NCI-H187 treated with DMSO at 0.1 percent for 48 hours (cell line): ENCODE measurements around the gene BACE1-AS.

Source experiments
- DNase-seq: peaks from one replicate; lab custom pipeline; 2025; lab: John Stamatoyannopoulos, UW

BACE1-AS gene

DNA sequence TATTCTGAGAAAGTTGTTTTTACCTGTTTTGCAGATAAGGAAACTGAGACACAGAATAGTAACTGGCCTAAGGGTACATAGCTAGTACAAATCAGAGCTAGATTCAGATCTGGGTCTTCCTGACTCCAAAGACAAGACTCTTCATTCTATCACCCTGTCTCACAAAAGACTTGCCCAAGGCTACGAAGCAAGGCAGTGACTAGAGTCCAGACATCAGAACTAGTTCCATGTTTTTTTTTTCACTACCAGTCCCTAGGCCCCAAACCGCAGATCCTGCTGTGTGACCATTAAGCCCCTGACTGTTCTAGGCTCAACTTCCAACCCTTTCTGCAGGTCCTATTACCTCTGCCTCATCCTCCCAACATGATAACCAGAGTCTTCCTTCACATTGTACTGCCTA, 1.5 kb downstream of the BACE1-AS start:
- DNase-seq = no peak

- DNase-seq = no peak
These were observed 4.4 kb downstream of the BACE1-AS start for GRCh38 chr11:117295438-117296137.

GRCh38 chr11:117296881-117297280, 5.7 kb downstream of the BACE1-AS start:
- no peak for DNase-seq

DNA sequence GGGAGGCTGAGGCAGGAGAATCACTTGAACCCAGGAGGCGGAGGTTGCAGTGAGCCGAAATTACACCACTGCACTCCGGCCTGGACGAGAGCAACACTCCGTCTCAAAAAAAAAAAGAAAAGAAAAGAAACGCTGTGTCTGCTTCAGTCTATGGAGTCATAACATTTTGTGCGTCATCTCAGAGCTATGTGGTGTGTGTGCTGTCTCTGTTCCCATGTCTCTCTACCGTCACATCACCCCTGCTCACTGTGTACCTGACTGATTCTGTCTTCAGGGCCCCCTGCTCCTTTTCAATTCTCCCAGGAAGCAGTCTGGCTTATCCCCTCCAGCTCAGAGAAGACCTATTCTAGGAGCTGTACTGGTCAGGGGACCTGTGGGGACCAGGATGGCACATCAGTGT, 7.0 kb downstream of the BACE1-AS start:
- DNase-seq = no peak

GRCh38 chr11:117299351-117300282, 8.5 kb downstream of the BACE1-AS start:
- DNase-seq = no peak

DNA sequence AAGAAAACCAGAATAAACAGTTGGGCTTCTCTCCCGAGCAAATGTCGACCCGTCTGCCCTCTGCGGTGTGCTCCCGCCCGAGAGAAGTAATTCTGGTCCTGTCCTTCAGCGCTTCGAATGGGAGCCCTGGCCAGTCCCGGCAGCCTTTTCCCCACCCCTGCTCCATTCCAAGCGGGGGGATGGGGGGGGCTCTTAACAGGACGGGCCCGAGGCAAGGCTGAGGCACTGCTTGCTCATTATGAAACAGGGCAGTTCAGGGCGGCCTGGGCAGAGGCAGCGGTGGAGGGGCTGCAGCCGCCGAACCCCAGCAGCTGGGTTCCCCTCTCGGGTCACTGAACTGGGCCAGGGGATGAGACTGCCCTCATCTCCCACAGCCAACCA, 9.1 kb downstream of the BACE1-AS start:
- DNase-seq = no peak

DNA sequence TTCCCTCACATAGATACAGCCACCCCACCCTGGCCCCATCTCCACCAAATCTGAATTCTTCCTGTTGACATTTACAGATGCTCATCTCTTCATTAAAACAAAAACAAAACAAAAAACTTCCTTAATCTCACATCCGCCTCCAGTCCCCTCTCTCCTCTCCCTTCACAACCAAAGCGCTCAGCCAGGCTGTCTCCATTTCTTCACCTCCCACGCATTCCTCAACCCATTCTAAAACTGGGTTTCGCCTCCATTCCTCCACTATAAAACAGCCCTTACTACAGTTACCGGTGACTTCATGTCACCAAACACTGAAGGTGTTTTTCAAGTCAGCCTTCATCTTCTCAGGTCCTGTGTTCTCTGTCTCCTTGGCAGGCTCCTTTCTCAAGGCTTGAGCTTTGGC, 9.6 kb downstream of the BACE1-AS start:
- DNase-seq = no peak

- DNase-seq = no peak
These were observed 11.1 kb downstream of the BACE1-AS start for GRCh38 chr11:117302228-117302627.

- DNase-seq = no peak
These were observed 12.0 kb downstream of the BACE1-AS start for GRCh38 chr11:117303101-117303500.

GRCh38 chr11:117303646-117304315, 12.6 kb downstream of the BACE1-AS start:
- DNase-seq = no peak

DNA sequence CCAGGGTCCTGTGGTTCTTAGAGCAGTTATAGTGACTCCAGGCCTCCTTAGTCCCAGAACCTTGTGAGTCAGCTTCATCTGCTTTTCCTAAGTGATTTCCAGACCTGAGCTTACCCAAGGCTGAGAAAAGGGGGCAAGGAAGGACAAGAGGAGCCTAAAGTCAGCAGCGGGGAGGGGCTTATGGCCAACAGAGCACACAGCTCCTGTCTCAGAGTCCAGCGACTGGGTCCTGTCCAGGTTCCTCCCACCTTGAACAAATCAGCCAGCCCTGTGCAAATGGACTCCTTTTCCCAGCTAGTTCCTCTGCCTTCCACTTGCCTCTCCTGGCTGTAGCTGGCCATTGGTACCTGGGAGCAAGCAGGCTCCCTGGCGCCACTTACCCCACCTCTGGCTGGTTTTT, 14.0 kb downstream of the BACE1-AS start:
- DNase-seq = no peak

DNA sequence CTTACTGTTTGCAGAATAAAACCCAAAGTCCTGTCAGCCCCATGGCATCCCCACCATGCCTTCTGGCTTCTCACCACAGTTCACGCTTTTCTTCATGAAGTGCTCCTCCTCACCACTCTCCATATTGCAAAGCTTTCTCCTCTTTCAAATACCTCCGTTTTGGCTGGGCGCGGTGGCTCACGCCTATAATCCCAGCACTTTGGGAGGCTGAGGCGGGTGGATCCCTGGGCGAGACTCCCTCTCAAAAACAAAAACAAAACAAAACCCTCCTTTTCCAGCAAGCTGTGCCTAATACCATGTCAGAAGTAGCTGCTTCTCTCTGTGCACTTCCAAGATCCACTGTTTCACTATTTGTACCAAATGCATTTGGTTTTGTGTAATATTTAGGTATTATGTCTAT, 18.2 kb downstream of the BACE1-AS start:
- DNase-seq = no peak

- no peak for DNase-seq
These were observed 21.9 kb downstream of the BACE1-AS start for GRCh38 chr11:117313091-117313490.

DNA sequence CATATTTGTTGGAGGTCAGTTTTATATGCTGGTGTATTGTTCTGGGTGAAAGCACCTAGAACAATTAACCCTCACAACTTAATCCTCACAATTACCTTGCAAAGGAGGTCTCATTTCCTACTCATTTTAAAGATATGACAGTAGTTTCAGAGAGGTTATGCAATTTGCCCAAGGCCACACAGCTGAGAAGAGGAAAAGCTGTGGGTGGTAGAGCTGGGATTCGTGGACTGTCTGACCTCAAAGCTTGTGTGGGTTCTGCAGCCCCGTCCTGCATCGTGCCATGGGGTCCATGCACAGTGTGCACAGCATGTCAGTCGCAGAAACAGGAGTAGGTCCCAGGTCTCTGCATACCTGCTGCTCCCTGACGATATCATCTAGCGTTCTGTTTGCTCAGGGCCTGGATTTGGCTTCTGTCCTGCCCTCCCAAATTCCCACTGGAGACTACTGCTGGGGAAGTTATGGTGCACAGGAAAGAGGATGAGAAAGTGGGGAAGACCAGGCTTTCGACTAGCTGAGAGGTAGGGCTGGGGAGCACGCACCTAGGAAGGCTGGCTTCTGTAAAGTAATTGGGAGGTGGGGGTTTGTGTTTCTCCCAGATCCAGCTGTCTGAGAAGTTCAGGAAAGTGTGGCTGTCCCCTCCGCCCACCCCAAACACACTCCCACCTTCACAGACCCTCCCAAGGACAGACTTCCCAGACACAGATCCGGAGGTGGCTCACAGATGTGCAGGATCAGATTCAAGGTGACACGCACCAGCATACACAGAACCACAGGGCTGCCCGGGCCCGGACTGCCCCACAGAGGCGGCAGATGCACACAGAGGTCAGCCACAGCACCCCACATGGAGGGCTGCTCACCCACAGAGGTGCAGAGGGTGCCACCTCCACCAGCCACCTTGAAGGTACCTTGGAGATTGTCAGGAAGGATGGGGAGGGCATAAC, 23.0 kb downstream of the BACE1-AS start:
- DNase-seq = no peak

DNA sequence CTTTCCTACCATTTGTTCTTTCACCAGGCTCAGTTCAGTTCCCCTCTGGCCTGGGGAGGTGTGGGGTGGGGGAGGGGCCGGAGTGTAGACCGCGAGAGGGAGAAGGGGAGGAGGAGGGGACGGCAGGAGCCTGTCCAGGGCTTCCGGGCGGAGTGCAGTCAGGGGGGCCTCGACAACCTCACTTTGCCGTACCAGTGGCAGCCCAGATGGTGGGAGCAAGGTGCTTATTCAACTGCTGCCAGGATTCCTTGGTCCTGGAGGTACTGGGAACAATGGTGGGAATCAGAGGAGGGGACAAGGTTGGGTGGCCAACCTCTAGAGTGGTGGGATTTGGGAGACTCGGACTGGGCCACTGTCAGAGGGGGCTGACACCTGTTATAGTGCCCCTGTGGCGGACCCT, 23.7 kb downstream of the BACE1-AS start:
- no peak for DNase-seq

- DNase-seq = no peak
These were observed 24.4 kb downstream of the BACE1-AS start for GRCh38 chr11:117315285-117316196.

- no peak for DNase-seq
These were observed 25.2 kb downstream of the BACE1-AS start, which contains the start of gene BACE1 for GRCh38 chr11:117316197-117316961. Gene BACE1, minus strand, starts transcription at chr11:117316256. Its CDS starts 461 bp downstream, at chr11:117315795.

- no peak for DNase-seq
These were observed 27.6 kb downstream of the BACE1-AS start for GRCh38 chr11:117318738-117319137.

DNA sequence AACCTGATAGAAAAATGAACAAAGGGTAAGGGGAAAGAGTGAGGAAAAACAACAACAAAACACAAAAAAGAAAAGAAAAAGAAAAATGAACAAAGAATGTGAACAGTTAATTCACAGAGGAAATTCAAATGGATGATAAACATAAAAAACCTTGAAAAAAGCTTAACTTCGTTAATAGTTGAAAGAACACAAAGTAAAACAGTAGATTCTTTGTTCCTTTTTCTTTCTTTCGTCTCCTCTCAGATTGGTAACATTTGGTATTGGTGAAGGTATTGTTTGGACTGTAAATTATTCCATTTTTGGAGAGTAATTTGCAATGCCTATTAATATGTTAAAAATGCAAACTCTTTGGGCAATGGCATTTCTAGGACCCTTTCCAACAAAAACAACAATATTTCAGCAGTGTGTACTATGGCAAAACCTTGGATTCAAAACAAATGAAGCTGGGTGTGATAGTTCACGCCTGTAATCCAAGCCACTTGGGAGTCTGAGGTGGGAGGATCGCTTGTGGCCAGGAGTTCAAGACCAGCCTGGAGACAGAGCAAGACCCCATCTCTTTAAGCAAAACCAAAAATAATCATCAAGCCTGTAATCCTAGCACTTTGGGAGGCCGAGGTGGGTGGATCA, 28.2 kb downstream of the BACE1-AS start:
- no peak for DNase-seq
